ENCODE measurements around the gene RNF144A.

GRCh38 chr2:6948677-6949351 is 31.6 kb downstream of the RNF144A start:
- TF ChIP-seq, protein P1, sequence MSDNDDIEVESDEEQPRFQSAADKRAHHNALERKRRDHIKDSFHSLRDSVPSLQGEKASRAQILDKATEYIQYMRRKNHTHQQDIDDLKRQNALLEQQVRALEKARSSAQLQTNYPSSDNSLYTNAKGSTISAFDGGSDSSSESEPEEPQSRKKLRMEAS (IDR thresholded peaks at IDR 0.05; ENCODE audit: low read depth, low read length), result no peak
- TF ChIP-seq POLR2A (IDR thresholded peaks at IDR 0.05; ENCODE audit: low read depth, low read length), result no peak
